SJSA1 (cell line): ENCODE data around the gene ANO9. TPM values are rescaled to one million over a fixed set of nuclear protein-coding genes. Genes with fewer than 3 reads are reported as not detected.
"Not testable (repeated sequence)": the region's sequence is repeated elsewhere in the genome, so short reads cannot be mapped to it uniquely, and the experiment has no call there.

Source experiments
- DNase-seq, 2 experiments: peaks; one replicate each; pipeline ENCODE4 v3.0.0-alpha.2; 2015 to 2020; ENCODE audit warnings: low spot score in 2 of 2, low read depth in 1 of 2
- H3K27ac ChIP-seq: fragments of 250-450 bp; sonication (Bioruptor Pico); 2 replicates; pipeline ENCODE4 v1.5.1; 2020; ENCODE audit warnings: mild to moderate bottlenecking, moderate library complexity
- H3K27me3 ChIP-seq: fragments of 250-450 bp; sonication (Bioruptor Pico); replicated peaks from 2 replicates; pipeline ENCODE4 v1.5.1; 2020; ENCODE audit warnings: mild to moderate bottlenecking, moderate library complexity
- H3K36me3 ChIP-seq: fragments of 250-450 bp; sonication (Bioruptor Pico); 2 replicates; pipeline ENCODE4 v1.5.1; 2020; ENCODE audit warnings: mild to moderate bottlenecking
- H3K4me1 ChIP-seq: fragments of 250-450 bp; sonication (Bioruptor Pico); replicated peaks from 2 replicates; pipeline ENCODE4 v1.6.1; 2021; ENCODE audit warnings: mild to moderate bottlenecking
- H3K4me3 ChIP-seq: fragments of 250-450 bp; sonication (Bioruptor Pico); 2 replicates; pipeline ENCODE4 v1.5.1; 2020; ENCODE audit warnings: mild to moderate bottlenecking
- H3K9me3 ChIP-seq: fragments of 250-450 bp; sonication (Bioruptor Pico); replicated peaks from 2 replicates; pipeline ENCODE4 v1.5.1; 2020; ENCODE audit warnings: mild to moderate bottlenecking
- total RNA-seq: library from RNA; depleted of rRNA; stranded (reverse); fragments of >200 nt; shearing (Covaris generic); gene quantifications from 2 replicates; pipeline ENCODE4 v1.2.3, GENCODE V29; 2014

ANO9 gene
- total RNA-seq, 1 experiment from 2014 or later: not detected

DNA sequence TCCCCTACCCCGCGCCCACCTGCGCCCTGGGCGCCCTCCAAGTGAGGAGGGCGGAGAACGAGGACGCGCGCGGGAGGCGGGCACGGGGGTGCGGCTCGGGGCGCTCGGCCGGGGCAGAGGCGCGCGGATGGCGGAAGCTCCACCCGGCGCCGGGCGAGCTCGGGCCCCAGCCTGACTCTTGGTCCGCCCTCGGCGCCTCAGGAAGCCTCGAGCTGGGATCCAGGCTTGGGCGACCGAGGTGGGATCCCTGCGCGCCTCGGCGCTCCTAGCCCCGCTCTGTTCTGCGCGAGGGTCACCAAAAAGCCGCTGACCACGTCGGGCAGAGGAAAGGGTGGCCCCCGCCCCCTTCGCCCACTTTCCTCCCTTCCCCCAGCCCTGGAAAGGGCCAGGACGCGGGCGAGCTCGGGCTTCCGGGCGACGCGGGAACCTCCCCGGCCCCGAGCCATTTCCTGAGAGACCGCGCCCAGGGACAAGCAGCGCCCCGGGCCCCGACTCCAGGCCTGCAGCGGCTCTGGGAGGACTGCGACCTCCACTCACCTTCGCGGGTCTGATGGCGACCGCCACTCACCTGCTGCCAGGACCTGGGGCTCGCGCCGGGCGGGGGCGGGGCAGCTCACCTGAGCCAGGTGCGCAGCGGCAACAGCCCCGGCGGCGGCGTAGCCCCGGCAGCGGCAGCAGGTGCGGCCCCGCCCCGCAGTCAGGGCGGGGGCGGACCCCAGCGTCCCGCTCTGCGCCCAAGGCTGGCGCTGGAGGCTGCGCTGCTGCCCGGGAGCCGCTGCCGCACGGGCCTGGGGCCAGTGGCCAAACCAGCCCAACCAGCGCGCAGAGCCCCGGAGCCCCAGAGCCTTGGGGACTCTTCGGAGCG is 24.8 kb downstream of the ANO9 start:
- Histone ChIP-seq H3K9me3 (no peaks in the 10 kb centered on the region), H3K4me1 (no peaks in the 10 kb centered on the region), H3K4me3 (no peak overlapping the region), H3K36me3 (no peaks in the 10 kb centered on the region), H3K27me3 (peaks cover 21% of the 10 kb centered on the region), H3K27ac (no peak overlapping the region)
- no peak for DNase-seq

GRCh38 chr11:416051-416756 is 25.6 kb downstream of the ANO9 start:
- Histone ChIP-seq H3K27ac (no peak overlapping the region), H3K9me3 (no peaks in the 10 kb centered on the region), H3K27me3 (peaks cover 21% of the 10 kb centered on the region), H3K4me3 (no peak overlapping the region), H3K36me3 (no peaks in the 10 kb centered on the region), H3K4me1 (no peaks in the 10 kb centered on the region)
- DNase-seq: no peak

- Histone ChIP-seq H3K27ac (no peak overlapping the region), H3K4me1 (no peaks in the 10 kb centered on the region), H3K9me3 (no peaks in the 10 kb centered on the region), H3K36me3 (no peaks in the 10 kb centered on the region), H3K27me3 (peaks cover 21% of the 10 kb centered on the region), H3K4me3 (no peak overlapping the region)
- no peak for DNase-seq
Observed at GRCh38 chr11:415640-416041, 26.2 kb downstream of the ANO9 start.

GRCh38 chr11:414318-414857 is 27.4 kb downstream of the ANO9 start:
- Histone ChIP-seq H3K36me3 (no peaks in the 10 kb centered on the region), H3K4me3 (no peak overlapping the region), H3K4me1 (no peaks in the 10 kb centered on the region), H3K27ac (no peak overlapping the region), H3K27me3 (peaks cover 21% of the 10 kb centered on the region), H3K9me3 (no peaks in the 10 kb centered on the region)
- DNase-seq: no peak

- Histone ChIP-seq H3K27me3 (peaks cover 21% of the 10 kb centered on the region), H3K36me3 (no peaks in the 10 kb centered on the region), H3K4me1 (no peaks in the 10 kb centered on the region), H3K4me3 (no peak overlapping the region), H3K27ac (no peak overlapping the region), H3K9me3 (no peaks in the 10 kb centered on the region)
- DNase-seq: no peak
Observed at GRCh38 chr11:413120-414081, 28.4 kb downstream of the ANO9 start.

- no peaks in the 10 kb centered on the region for H3K4me1 ChIP-seq
- H3K27ac ChIP-seq: no peak overlapping the region
- peaks cover 20% of the 10 kb centered on the region for H3K27me3 ChIP-seq
- H3K36me3 ChIP-seq: no peaks in the 10 kb centered on the region
- no peak for DNase-seq
- H3K9me3 ChIP-seq: no peaks in the 10 kb centered on the region
- no peak overlapping the region for H3K4me3 ChIP-seq
Observed at GRCh38 chr11:412641-413119, 29.1 kb downstream of the ANO9 start.

DNA sequence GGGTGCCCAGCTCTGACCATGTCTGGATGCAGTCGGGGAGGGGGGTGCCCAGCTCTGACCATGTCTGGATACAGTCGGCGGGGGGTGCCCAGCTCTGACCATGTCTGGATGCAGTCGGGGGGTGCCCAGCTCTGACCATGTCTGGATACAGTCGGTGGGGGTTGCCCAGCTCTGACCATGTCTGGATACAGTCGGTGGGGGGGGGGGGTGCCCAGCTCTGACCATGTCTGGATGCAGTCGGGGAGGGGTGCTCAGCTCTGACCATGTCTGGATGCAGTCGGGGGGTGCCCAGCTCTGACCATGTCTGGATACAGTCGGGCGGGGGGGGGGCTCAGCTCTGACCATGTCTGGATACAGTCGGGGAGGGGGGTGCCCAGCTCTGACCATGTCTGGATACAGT is 30.3 kb downstream of the ANO9 start:
- H3K36me3 ChIP-seq, DNase-seq, H3K4me1 ChIP-seq, H3K27ac ChIP-seq, H3K9me3 ChIP-seq, H3K27me3 ChIP-seq, H3K4me3 ChIP-seq: not testable (repeated sequence)

- DNase-seq, H3K36me3 ChIP-seq, H3K27ac ChIP-seq, H3K4me1 ChIP-seq, H3K27me3 ChIP-seq, H3K9me3 ChIP-seq, H3K4me3 ChIP-seq: not testable (repeated sequence)
Observed at GRCh38 chr11:410711-411110, 31.1 kb downstream of the ANO9 start.

DNA sequence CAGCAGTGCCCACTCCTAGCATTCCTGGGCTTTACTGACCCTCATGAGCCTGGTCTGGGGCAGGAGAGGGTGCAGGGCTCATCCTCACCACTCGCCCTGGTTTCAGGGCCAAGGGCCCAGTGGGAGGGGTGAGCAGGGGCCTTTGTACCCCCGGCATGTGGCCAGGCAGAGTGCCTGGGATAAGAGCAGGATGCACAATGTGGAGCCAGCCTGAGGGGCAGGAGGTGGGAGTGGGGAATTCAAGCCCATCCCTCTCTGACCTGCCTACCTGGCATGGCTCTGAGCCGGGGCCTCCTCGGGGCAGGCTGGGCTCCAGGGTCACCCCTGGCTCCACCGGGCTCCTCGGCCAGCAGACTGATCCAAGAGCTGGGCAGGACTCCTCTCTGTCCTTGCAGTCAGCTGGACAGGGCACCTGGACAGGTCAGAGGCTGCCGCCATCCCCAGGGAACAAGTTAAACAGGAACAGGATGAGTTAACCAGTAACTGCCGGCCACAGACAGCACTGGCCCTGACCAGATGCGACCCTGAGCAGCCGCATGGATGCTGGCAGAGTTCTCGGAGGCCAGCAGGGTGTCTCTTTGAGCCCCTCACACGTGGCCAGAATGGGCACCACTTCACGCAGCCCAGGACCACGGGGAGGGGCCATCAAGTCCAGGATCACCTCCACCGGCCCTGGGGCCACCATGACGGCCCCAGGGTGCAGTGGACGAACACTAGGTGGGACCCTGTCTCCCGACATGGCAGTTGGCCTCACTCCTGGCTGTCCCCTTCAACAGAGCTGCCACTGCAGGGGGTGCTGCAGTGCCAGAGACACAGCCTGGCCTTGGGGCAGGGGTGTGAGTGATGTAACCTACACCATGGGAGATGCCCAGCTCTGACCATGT is 32.0 kb downstream of the ANO9 start:
- no peak for DNase-seq
- no peak overlapping the region for H3K4me3 ChIP-seq

GRCh38 chr11:409008-409599 is 32.7 kb downstream of the ANO9 start:
- Histone ChIP-seq H3K9me3 (no peaks in the 10 kb centered on the region), H3K27me3 (no peaks in the 10 kb centered on the region), H3K4me1 (0 out of 2 replicates have a peak, but pooled peaks cover 3% of the 10 kb centered on the region), H3K4me3 (no peak overlapping the region), H3K27ac (no peak overlapping the region), H3K36me3 (no peaks in the 10 kb centered on the region)
- no peak for DNase-seq

More for the DNA sequence above, 32.0 kb downstream of the ANO9 start:
- Histone ChIP-seq H3K4me1 (0 out of 2 replicates have a peak, but pooled peaks cover 3% of the 10 kb centered on the region), H3K27ac (no peak overlapping the region), H3K36me3 (no peaks in the 10 kb centered on the region), H3K27me3 (no peaks in the 10 kb centered on the region), H3K9me3 (no peaks in the 10 kb centered on the region)

- no peaks in the 10 kb centered on the region for H3K36me3 ChIP-seq
- H3K27ac ChIP-seq: no peak overlapping the region
- no peaks in the 10 kb centered on the region for H3K9me3 ChIP-seq
- H3K4me3 ChIP-seq: no peak overlapping the region
- H3K4me1 ChIP-seq: 0 out of 2 replicates have a peak, but pooled peaks cover 3% of the 10 kb centered on the region
- DNase-seq: no peak
- peaks cover 5% of the 10 kb centered on the region; the same call in 1 of the 2 replicates for H3K27me3 ChIP-seq
Observed at GRCh38 chr11:408154-409007, 33.4 kb downstream of the ANO9 start.
